T-helper 17 cell (primary cell): ENCODE data around the gene CIT. TPM values are rescaled to one million over a fixed set of nuclear protein-coding genes. Genes with fewer than 3 reads are reported as not detected.
"Not testable (repeated sequence)": the region's sequence is repeated elsewhere in the genome, so short reads cannot be mapped to it uniquely, and the experiment has no call there.

Experiments
- ATAC-seq: fragments of 150-1000 bp; cut with Tn5 transposase; 2 replicates; pipeline ENCODE4 v1.10.0; 2021; ENCODE audit warnings: mild to moderate bottlenecking, moderate library complexity
- DNase-seq, 3 donors: peaks; one replicate each; pipeline versions ENCODE4 v3.0.0 to v3.0.0-alpha.2; 2020 to 2021
- H3K9me3 ChIP-seq: one replicate; pipeline ENCODE4 v1.7.0; 2013; ENCODE audit warnings: low read length, mild to moderate bottlenecking; ENCODE audit not compliant: control insufficient read depth, poor library complexity, severe bottlenecking
- H3K27ac Mint-ChIP-seq: one replicate; pipeline ENCODE4 v1.8.0; 2022; ENCODE audit warnings: mild to moderate bottlenecking, moderate library complexity, mixed read lengths
- H3K27me3 Mint-ChIP-seq: one replicate; pipeline ENCODE4 v1.8.0; 2022; ENCODE audit warnings: mixed read lengths
- H3K36me3 Mint-ChIP-seq: one replicate; pipeline ENCODE4 v1.8.0; 2022; ENCODE audit warnings: low read depth, mixed read lengths
- H3K4me1 Mint-ChIP-seq: one replicate; pipeline ENCODE4 v1.8.0; 2022; ENCODE audit warnings: mild to moderate bottlenecking, mixed read lengths
- H3K4me3 Mint-ChIP-seq: one replicate; pipeline ENCODE4 v1.8.0; 2022; ENCODE audit warnings: mild to moderate bottlenecking, moderate library complexity, mixed read lengths
- total RNA-seq, 4 donors: library from RNA in 2 of 4; stranded (reverse) in 2 of 4; gene quantifications; one replicate each; pipeline ENCODE4 v1.2.3 and lab custom pipeline; 2022 to 2026

Gene CIT
- total RNA-seq, 2 donors from 2014 or later = 1.6 to 2.5 TPM

DNA sequence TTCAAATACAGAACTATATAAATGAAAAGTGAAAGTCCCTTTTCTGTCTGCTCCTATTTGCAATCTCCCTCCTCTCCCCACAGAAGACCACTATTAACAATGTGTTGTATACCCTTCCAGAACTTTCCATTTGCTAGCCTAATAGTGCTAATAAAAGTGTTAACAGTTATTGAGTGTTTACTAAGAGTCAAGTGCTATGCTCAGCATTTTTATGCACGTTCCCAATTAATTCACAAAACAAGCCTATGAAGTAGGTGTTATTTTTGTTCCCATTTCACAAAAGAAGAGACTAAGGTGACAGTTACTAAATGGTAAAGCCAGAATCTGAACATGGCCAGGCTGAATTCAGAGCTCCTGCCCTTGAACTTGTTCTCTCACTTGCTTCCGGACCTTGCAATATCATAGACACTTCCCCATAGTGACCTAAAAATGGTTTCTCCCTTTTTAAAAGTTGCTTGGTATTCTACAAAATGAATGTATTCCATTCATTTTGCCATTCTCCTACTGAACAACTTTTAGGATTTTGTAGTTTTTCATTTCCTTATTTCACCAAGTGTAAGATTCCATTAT lies 210.8 kb downstream of the CIT start:
- H3K9me3 ChIP-seq = no peaks in the 10 kb centered on the region
- Mint-ChIP-seq H3K4me3 (peak overlapping the region; percentile 73), H3K4me1 (peaks cover 26% of the 10 kb centered on the region), H3K36me3 (peaks cover 1% of the 10 kb centered on the region), H3K27me3 (peaks cover 9% of the 10 kb centered on the region), H3K27ac (peak overlapping the region; percentile 91)
- ATAC-seq (no peak), DNase-seq (no peak)

DNA sequence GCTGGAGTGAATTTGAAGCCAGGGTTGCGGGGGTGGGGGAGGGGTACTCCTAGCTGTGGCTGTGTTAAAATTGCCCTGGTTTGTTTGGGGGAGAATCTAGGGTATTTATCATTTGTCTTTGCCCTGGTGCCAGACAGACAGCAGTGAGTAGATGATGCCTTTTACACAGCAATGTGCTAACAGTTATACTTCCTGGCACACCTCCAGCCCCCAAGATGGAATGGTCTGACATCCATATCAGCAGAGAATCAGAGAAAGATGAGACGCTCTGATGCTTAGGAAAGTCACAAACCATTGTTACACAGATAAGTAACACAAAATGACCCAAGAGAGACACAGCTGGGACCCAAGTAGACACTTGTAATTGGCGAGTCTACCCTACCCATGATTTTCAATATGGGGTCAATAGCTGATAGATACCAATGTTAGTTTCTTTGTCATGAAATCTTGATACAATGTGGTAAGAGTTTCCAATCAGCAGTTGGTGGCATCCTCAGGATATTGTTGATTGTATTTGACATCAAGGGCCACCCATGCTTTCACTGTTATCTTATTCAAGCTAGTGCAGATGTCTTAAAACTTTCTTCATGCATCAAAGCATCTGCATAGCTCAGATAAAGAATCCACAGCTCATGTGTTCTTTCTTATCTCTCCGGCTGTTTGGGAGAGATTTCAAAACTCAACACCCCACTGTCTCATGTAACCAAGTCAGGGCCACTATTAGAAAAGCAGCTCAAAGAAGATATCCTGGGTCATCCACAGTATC lies 211.8 kb downstream of the CIT start:
- Mint-ChIP-seq H3K4me3 (no peak overlapping the region), H3K27me3 (peaks cover 10% of the 10 kb centered on the region), H3K4me1 (peaks cover 17% of the 10 kb centered on the region), H3K27ac (peak overlapping the region; percentile 91), H3K36me3 (no peaks in the 10 kb centered on the region)
- no peaks in the 10 kb centered on the region for H3K9me3 ChIP-seq
- DNase-seq (no peak), ATAC-seq (no peak)

DNA sequence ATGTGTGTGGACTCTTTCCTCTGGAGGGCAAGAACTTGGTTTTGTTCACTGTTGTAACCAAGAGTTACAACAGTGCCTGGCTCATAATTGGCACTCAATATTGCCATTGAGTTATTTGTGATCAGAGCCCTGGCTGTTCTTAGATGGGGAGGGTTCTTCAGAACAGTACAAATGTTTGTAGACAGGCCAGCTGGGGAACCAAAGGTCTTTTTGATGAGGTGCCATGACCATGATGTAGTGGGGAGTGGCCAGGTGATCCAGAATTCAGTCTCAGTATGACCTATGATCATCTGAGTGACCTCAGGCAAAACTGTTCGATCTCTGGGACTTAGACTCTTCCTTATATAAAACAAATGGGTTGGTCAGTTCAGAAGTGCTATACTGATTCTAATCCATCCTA lies 212.5 kb downstream of the CIT start:
- Mint-ChIP-seq H3K27ac (no peak overlapping the region), H3K36me3 (no peaks in the 10 kb centered on the region), H3K4me3 (no peak overlapping the region), H3K27me3 (peaks cover 15% of the 10 kb centered on the region), H3K4me1 (peaks cover 18% of the 10 kb centered on the region)
- H3K9me3 ChIP-seq = no peaks in the 10 kb centered on the region
- no peak for DNase-seq
- no peak for ATAC-seq

DNA sequence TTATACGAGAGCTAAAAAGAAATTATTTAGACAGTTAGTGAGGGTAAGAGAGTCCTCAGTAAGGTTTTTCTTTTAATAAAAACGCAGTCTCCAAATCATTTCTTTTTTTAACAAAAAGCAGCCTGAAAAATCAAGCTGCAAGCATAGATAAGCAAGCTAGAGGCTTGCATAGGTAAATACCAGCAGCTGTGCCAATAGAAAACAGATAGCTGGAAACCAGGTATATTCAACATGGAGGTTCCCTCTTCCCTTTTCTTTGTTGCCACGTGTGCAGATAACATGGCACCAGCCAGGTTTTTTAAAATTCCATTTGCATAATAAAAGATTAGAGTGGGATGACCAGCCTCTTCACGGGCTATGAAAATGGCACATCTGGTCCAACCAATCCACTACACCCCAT lies 215.2 kb downstream of the CIT start:
- DNase-seq = no peak

DNA sequence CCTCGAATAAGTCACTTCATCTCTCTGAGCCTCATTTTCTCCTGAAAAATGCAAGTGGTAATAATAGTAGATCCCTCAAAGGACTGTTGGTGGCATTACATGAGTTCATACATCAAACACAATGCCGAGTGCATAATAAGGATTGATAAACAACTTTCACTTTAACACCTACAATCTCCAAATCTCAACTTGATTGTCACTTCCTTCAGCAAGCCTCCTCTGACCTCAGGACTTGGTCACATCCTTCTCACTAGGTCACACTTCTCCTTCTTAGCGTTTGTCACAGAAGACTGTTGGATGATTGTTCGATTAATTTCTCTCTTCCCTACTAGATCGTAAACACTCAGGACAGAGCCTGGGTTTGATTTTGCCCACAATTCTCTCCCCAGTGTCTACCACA lies 217.0 kb downstream of the CIT start:
- Mint-ChIP-seq H3K4me3 (peak overlapping the region; percentile 45), H3K27me3 (peaks cover 15% of the 10 kb centered on the region), H3K4me1 (peaks cover 6% of the 10 kb centered on the region), H3K27ac (peak overlapping the region; percentile 32), H3K36me3 (no peaks in the 10 kb centered on the region)
- ATAC-seq (no peak), DNase-seq (no peak)
- H3K9me3 ChIP-seq = no peaks in the 10 kb centered on the region

More for the DNA sequence above, 215.2 kb downstream of the CIT start:
- no peak overlapping the region for H3K27ac Mint-ChIP-seq
- no peak for ATAC-seq
- peaks cover 11% of the 10 kb centered on the region for H3K4me1 Mint-ChIP-seq
- H3K27me3 Mint-ChIP-seq = peaks cover 15% of the 10 kb centered on the region
- no peaks in the 10 kb centered on the region for H3K36me3 Mint-ChIP-seq
- H3K9me3 ChIP-seq = no peaks in the 10 kb centered on the region
- H3K4me3 Mint-ChIP-seq = no peak overlapping the region

DNA sequence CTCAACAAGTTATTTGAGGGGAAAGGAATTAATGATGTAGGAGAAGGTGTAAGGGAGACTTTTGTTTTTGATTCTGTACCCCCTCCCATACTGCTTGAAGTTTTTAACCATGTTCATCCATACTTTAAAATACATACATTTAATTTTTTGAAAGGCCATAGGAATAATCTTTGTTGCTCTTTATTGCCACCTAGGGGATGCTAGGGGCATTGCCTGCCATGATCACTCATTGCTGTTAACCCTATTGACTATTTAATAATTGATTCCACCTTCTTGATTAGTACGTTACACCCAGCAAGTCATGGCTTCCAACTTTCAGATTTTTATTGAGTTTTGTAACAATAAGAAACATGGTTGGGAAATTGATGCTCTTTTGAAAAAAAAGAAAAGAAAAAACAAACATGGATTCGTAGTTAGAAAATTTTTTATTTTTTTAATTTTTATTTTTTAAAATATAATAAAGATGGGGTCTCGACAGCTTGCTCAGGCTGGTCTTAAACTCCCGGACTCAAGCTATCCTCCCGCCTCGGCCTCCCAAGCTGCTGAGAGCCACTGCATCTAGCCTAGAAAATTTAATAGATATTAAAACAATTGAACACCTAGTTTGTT lies 217.7 kb downstream of the CIT start:
- H3K9me3 ChIP-seq = no peaks in the 10 kb centered on the region
- no peak overlapping the region for H3K4me3 Mint-ChIP-seq
- no peaks in the 10 kb centered on the region for H3K36me3 Mint-ChIP-seq
- ATAC-seq (peak; percentile 77), DNase-seq (peak in 2 of 3 donors; percentile 23 to 34)
- peaks cover 15% of the 10 kb centered on the region for H3K27me3 Mint-ChIP-seq
- H3K27ac Mint-ChIP-seq = peak overlapping the region; percentile 32
- peaks cover 6% of the 10 kb centered on the region for H3K4me1 Mint-ChIP-seq

DNA sequence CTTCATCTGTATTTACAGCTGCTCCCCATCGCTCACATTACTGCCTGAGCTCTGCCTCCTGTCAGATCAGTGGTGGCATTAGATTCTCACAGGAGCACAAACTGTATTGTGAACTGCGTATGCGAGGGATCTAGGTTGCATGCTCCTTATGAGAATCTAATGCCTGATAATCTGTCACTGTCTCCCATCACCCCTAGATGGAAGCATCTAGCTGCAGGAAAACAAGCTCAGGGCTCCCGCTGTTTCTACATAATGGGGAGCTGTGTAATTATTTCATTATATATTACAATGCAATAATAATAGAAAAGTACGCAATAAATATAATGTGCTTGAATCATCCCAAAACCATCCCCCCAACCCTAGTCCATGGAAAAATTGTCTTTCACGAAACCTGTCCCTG lies 219.0 kb downstream of the CIT start:
- ATAC-seq, H3K4me3 Mint-ChIP-seq: not testable (repeated sequence)

DNA sequence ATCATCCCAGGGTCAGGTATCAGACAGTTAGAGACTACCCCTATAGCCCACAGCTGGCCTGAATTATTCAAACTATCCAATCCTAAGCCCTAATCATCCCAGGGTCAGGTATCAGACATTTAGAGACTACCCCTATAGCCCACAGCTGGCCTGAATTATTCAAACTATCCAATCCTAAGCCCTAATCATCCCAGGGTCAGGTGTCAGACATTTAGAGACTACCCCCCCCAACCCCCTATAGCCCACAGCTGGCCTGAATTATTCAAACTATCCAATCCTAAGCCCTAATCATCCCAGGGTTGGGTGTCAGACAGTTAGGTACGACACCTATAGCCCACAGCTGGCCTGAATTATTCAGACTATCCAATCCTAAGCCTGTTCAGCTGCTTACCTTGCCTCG lies 220.1 kb downstream of the CIT start:
- H3K36me3 Mint-ChIP-seq, ATAC-seq, H3K4me1 Mint-ChIP-seq, H3K27me3 Mint-ChIP-seq, H3K27ac Mint-ChIP-seq, H3K9me3 ChIP-seq, DNase-seq, H3K4me3 Mint-ChIP-seq: not testable (repeated sequence)

More for the DNA sequence above, 219.0 kb downstream of the CIT start:
- H3K27me3 Mint-ChIP-seq = peaks cover 15% of the 10 kb centered on the region
- not testable (repeated sequence) for H3K27ac Mint-ChIP-seq, H3K36me3 Mint-ChIP-seq, H3K4me1 Mint-ChIP-seq, H3K9me3 ChIP-seq, DNase-seq

DNA sequence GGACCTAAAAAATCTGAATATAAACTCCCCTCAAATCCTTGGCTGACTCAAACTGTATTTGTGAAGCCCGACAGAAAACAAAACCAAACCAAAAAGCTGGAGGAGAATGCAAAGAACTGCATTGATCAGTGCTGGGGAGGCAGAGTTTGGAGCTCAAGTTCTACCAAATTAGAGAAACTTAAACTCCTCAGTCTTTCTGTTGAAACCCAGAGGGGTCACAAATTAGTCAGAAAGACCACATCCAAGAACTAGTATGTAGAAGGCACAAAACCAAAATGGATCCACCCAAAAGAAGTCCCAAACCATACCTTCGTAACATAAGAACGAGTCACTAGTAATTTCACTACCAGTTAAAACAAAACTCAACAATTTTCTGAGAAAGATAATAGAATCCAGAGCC lies 224.5 kb downstream of the CIT start:
- H3K9me3 ChIP-seq = no peaks in the 10 kb centered on the region
- no peaks in the 10 kb centered on the region for H3K36me3 Mint-ChIP-seq
- DNase-seq (no peak), ATAC-seq (no peak)
- no peak overlapping the region for H3K27ac Mint-ChIP-seq
- no peak overlapping the region for H3K4me3 Mint-ChIP-seq
- peaks cover 15% of the 10 kb centered on the region for H3K27me3 Mint-ChIP-seq
- peaks cover 3% of the 10 kb centered on the region for H3K4me1 Mint-ChIP-seq

DNA sequence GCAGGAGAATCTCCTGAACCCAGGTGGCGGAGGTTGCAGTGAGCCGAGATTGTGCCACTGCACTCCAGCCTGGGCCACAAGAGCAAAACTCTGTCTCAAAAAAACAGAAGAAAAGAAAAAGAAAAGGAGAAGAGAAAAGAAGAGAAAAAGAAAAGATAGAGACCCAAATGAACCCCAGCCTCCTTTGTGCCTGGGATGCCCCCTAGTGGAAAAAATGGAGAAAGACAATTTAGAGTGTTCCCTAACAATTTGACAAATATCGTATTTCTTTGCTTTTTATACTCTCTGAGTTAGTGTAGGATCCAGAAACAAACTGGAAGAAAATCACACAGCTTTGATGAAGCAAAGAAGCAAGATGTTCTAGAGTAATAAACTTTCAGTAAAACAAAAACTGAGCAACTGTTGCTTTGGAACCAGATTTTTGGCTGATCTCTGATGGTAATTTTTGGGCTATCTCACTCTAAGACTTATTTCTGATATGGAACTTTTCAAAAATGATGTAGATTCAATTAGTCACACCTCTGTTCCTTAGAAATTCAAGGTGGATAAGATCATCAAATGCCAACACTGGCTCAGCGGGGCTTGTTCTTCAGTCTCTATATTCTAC lies 227.8 kb downstream of the CIT start:
- Mint-ChIP-seq H3K27ac (no peak overlapping the region), H3K4me1 (peaks cover 3% of the 10 kb centered on the region), H3K36me3 (no peaks in the 10 kb centered on the region), H3K27me3 (peaks cover 28% of the 10 kb centered on the region), H3K4me3 (no peak overlapping the region)
- DNase-seq (no peak), ATAC-seq (no peak)
- no peaks in the 10 kb centered on the region for H3K9me3 ChIP-seq

DNA sequence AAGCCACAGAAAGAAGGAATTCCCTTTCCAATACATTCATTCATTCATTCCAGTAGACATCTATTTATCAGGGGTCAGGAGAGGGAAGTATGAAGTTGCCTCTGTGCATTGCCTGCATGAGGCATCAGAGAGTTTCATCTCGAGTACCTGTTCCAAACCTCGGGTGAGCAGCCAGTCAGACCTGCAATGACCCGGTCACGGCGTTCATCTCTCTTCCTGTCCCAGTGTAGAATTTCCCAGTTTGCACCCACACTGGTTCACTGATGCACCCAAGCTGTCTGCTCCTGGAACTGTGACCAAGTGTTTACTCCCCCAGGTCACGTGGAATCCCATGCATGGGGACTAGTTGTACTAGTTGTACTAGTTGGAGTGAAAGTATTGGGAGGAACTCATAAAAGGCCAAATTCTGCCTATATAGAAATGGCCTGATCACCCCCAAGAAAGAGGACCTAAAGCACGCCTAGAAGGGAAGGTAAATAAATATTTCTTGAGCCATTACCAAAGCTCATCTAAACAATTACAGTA lies 231.5 kb downstream of the CIT start:
- no peak overlapping the region for H3K4me3 Mint-ChIP-seq
- H3K4me1 Mint-ChIP-seq = peaks cover 3% of the 10 kb centered on the region

DNA sequence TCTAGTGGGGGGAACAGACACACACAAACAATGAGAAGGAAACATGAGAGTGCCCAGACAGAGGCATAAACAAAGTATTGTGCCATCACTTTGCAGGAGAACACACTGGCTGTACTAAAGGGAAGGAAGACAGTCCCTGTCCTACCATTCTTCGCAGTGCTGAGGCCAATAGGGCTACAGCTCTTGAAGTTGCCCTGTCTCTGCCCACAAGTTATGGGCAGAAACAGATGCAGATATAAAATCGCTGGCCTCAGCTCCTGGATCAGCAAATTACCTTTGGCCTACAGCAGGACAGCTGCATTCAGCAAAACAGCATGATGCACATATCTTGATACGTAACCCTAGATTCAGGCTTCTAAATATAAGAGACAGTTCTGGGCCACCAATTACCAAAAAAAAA lies 232.2 kb downstream of the CIT start:
- Mint-ChIP-seq H3K4me1 (peaks cover 3% of the 10 kb centered on the region), H3K36me3 (no peaks in the 10 kb centered on the region), H3K4me3 (no peak overlapping the region), H3K27ac (no peak overlapping the region), H3K27me3 (peaks cover 55% of the 10 kb centered on the region)
- ATAC-seq = no peak
- no peaks in the 10 kb centered on the region for H3K9me3 ChIP-seq
- no peak for DNase-seq

More for the DNA sequence above, 231.5 kb downstream of the CIT start:
- ATAC-seq (no peak), DNase-seq (no peak)
- Mint-ChIP-seq H3K27me3 (peaks cover 51% of the 10 kb centered on the region), H3K27ac (no peak overlapping the region), H3K36me3 (no peaks in the 10 kb centered on the region)
- H3K9me3 ChIP-seq = no peaks in the 10 kb centered on the region

DNA sequence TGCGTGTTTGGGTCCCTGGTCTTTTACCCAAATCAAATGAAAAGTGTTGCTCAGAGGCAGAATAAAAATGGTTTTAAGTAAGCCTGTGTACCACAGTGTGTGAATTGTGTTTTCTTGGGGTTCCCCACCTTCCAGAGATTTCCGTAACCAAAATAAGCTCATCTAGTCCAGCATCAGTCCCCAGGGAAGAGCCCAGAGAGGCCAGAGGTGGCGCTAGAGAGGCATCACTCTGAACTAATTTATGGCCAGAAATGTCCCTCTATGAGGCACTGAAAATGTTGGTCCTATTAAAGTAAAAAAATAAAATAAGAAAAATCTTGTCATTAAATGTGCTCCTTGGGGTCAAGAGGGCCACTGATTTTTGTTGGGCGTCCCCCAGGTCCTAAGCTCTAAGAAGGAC lies 234.1 kb downstream of the CIT start:
- no peak overlapping the region for H3K4me3 Mint-ChIP-seq
- peaks cover 52% of the 10 kb centered on the region for H3K27me3 Mint-ChIP-seq
- ATAC-seq = no peak
- no peak for DNase-seq
- no peak overlapping the region for H3K27ac Mint-ChIP-seq
- peaks cover 3% of the 10 kb centered on the region for H3K4me1 Mint-ChIP-seq
- no peaks in the 10 kb centered on the region for H3K36me3 Mint-ChIP-seq
- H3K9me3 ChIP-seq = no peaks in the 10 kb centered on the region
